Measurements from ENCODE around the gene ZBTB7C. TPM values are rescaled to one million over a fixed set of nuclear protein-coding genes. Genes with fewer than 3 reads are reported as not detected.

The ZBTB7C gene
- total RNA-seq, 6 experiments from 2014 or later, result not detected

GRCh38 chr18:48302736-48303135 lies 106.4 kb downstream of the ZBTB7C start:
- H3K27ac Mint-ChIP-seq, result no peak overlapping the region
- no peak for DNase-seq
- H3K36me3 Mint-ChIP-seq (ENCODE audit: low read depth), result no peaks in the 10 kb centered on the region
- H3K4me1 Mint-ChIP-seq (ENCODE audit: low read depth), result peaks cover 6% of the 10 kb centered on the region; the same call in 1 of the 2 replicates
- no peak overlapping the region for H3K4me3 Mint-ChIP-seq
- no peak for TF ChIP-seq CTCF (IDR thresholded peaks at IDR 0.05)
- H3K27me3 Mint-ChIP-seq (ENCODE audit: insufficient read depth), result peaks cover 32% of the 10 kb centered on the region
- no peaks in the 10 kb centered on the region for H3K9me3 Mint-ChIP-seq

- Mint-ChIP-seq H3K27ac (no peak overlapping the region), H3K36me3 (ENCODE audit: low read depth) (no peaks in the 10 kb centered on the region), H3K4me1 (ENCODE audit: low read depth) (peaks cover 6% of the 10 kb centered on the region; the same call in 1 of the 2 replicates), H3K4me3 (no peak overlapping the region), H3K9me3 (no peaks in the 10 kb centered on the region), H3K27me3 (ENCODE audit: insufficient read depth) (peaks cover 31% of the 10 kb centered on the region)
- TF ChIP-seq CTCF (IDR thresholded peaks at IDR 0.05), result no peak
- no peak for DNase-seq
Measured at GRCh38 chr18:48300463-48300961, 108.7 kb downstream of the ZBTB7C start.

GRCh38 chr18:48297139-48297538 lies 112.0 kb downstream of the ZBTB7C start:
- no peak for DNase-seq
- no peaks in the 10 kb centered on the region for H3K9me3 Mint-ChIP-seq
- no peak for TF ChIP-seq CTCF (IDR thresholded peaks at IDR 0.05)
- H3K27me3 Mint-ChIP-seq (ENCODE audit: insufficient read depth), result peaks cover 24% of the 10 kb centered on the region
- no peaks in the 10 kb centered on the region for H3K36me3 Mint-ChIP-seq (ENCODE audit: low read depth)
- no peak overlapping the region for H3K4me3 Mint-ChIP-seq
- H3K4me1 Mint-ChIP-seq (ENCODE audit: low read depth), result peaks cover 12% of the 10 kb centered on the region
- H3K27ac Mint-ChIP-seq, result no peak overlapping the region

- no peak for TF ChIP-seq CTCF (IDR thresholded peaks at IDR 0.05)
- no peak overlapping the region for H3K27ac Mint-ChIP-seq
- DNase-seq, result no peak
- no peak overlapping the region for H3K4me3 Mint-ChIP-seq
- peaks cover 23% of the 10 kb centered on the region for H3K27me3 Mint-ChIP-seq (ENCODE audit: insufficient read depth)
- H3K9me3 Mint-ChIP-seq, result no peaks in the 10 kb centered on the region
- peaks cover 12% of the 10 kb centered on the region for H3K4me1 Mint-ChIP-seq (ENCODE audit: low read depth)
- H3K36me3 Mint-ChIP-seq (ENCODE audit: low read depth), result no peaks in the 10 kb centered on the region
Measured at GRCh38 chr18:48296581-48296980, 112.6 kb downstream of the ZBTB7C start.

- H3K36me3 Mint-ChIP-seq (ENCODE audit: low read depth), result no peaks in the 10 kb centered on the region
- H3K27ac Mint-ChIP-seq, result no peak overlapping the region
- DNase-seq, result no peak
- H3K4me3 Mint-ChIP-seq, result no peak overlapping the region
- no peaks in the 10 kb centered on the region for H3K9me3 Mint-ChIP-seq
- H3K4me1 Mint-ChIP-seq (ENCODE audit: low read depth), result peaks cover 12% of the 10 kb centered on the region
- H3K27me3 Mint-ChIP-seq (ENCODE audit: insufficient read depth), result peaks cover 25% of the 10 kb centered on the region
- TF ChIP-seq CTCF (IDR thresholded peaks at IDR 0.05), result peak; percentile 40; the same call in 1 of the 2 replicates
Measured at GRCh38 chr18:48295586-48296311, 113.4 kb downstream of the ZBTB7C start.

All from HFFc6 (cell line).